K562 treated with DMSO at 1 percent for 24 hours (cell line): ENCODE measurements around the gene BSDC1. TPM values are rescaled to one million over a fixed set of nuclear protein-coding genes. Genes with fewer than 3 reads are reported as not detected.

ENCODE experiments used
- total RNA-seq: library from RNA; unstranded; fragments of 300-600 nt; gene quantifications from 2 replicates; pipeline ENCODE4 v1.2.3, GENCODE V29; 2022; ENCODE audit warnings: low read depth; ENCODE audit not compliant: insufficient read depth

The BSDC1 gene
- 59.5 and 67.9 TPM in 2 replicates for total RNA-seq

GRCh38 chr1:32394141-32394889 is at the start of gene BSDC1:
TSS of gene BSDC1 (minus strand) at chr1:32394441. CDS start at chr1:32394414, 27 bp downstream.

GRCh38 chr1:32362474-32363313 is 31.5 kb downstream of the BSDC1 start, which contains the start of the genes FAM229A and TSSK3:
TSS of gene FAM229A (minus strand) at chr1:32362485. CDS start at chr1:32362091, 394 bp downstream.
TSS of gene TSSK3 (plus strand) at chr1:32362539. CDS start at chr1:32362702, 163 bp downstream.

GRCh38 chr1:32335790-32336590 is 58.3 kb downstream of the BSDC1 start, which contains the start of gene MARCKSL1:
TSS of gene MARCKSL1 (minus strand) at chr1:32336233. CDS start at chr1:32336033, 200 bp downstream.

Other genes starting within 250 kb of the BSDC1 start
- gene TXLNA, start 214.8 kb downstream of the BSDC1 start, total RNA-seq, result 43.3 and 43.8 TPM in 2 replicates
- 39.0 and 39.9 TPM in 2 replicates for gene CCDC28B, start 193.8 kb downstream of the BSDC1 start, total RNA-seq
- 5.7 and 6.1 TPM in 2 replicates for gene IQCC, start 188.8 kb downstream of the BSDC1 start, total RNA-seq
- not detected in 2 replicates for gene DCDC2B, start 185.4 kb downstream of the BSDC1 start, total RNA-seq
- 11.8 and 14.2 TPM in 2 replicates for gene TMEM234, start 172.1 kb downstream of the BSDC1 start, total RNA-seq
- gene EIF3I, start 172.0 kb downstream of the BSDC1 start, total RNA-seq, result 260 and 263 TPM in 2 replicates
- gene FAM167B, start 147.2 kb downstream of the BSDC1 start, total RNA-seq, result not detected in 2 replicates
- not detected in 2 replicates for gene LCK, start 143.2 kb downstream of the BSDC1 start, total RNA-seq
- 201 and 222 TPM in 2 replicates for gene HDAC1, start 102.4 kb downstream of the BSDC1 start, total RNA-seq
- 81.0 and 81.4 TPM in 2 replicates for gene MARCKSL1, start 58.2 kb downstream of the BSDC1 start, total RNA-seq
- 13.8 and 16.1 TPM in 2 replicates for gene FAM229A, start 32.0 kb downstream of the BSDC1 start, total RNA-seq
- gene TSSK3, start 31.9 kb downstream of the BSDC1 start, total RNA-seq, result 1.3 and 1.4 TPM in 2 replicates
- not detected in 2 replicates for gene ZBTB8B, start 70.6 kb upstream of the BSDC1 start, total RNA-seq
- gene ZBTB8A, start 145.0 kb upstream of the BSDC1 start, total RNA-seq, result 0.09 TPM in 1 of 2 replicates, not detected in the other